Measurements from ENCODE around the gene ADCYAP1R1. TPM values are rescaled to one million over a fixed set of nuclear protein-coding genes. Genes with fewer than 3 reads are reported as not detected.

Gene ADCYAP1R1
- total RNA-seq, 1 experiment from 2014 or later: not detected

- in situ Hi-C loops (cut with HindIII; ENCODE audit: low pct_unique_long_range_greater_than_20kb, low sequenced_read_pairs): no loop called here
- DNase-seq (ENCODE audit: low read depth, low spot score): no peak
Observed at GRCh38 chr7:31096198-31096876, 44.2 kb downstream of the ADCYAP1R1 start.

GRCh38 chr7:31096877-31097258 lies 44.8 kb downstream of the ADCYAP1R1 start:
- no peak for DNase-seq (ENCODE audit: low read depth, low spot score)
- in situ Hi-C loops (cut with HindIII; ENCODE audit: low pct_unique_long_range_greater_than_20kb, low sequenced_read_pairs): no loop called here

GRCh38 chr7:31098642-31099360 lies 46.7 kb downstream of the ADCYAP1R1 start:
- no peak for DNase-seq (ENCODE audit: low read depth, low spot score)
- in situ Hi-C loops (cut with HindIII; ENCODE audit: low pct_unique_long_range_greater_than_20kb, low sequenced_read_pairs): no loop called here

- no peak for DNase-seq (ENCODE audit: low read depth, low spot score)
- in situ Hi-C loops (cut with HindIII; ENCODE audit: low pct_unique_long_range_greater_than_20kb, low sequenced_read_pairs): no loop called here
Observed at GRCh38 chr7:31099451-31100444, 47.6 kb downstream of the ADCYAP1R1 start.

GRCh38 chr7:31100445-31100844 lies 48.3 kb downstream of the ADCYAP1R1 start:
- no peak for DNase-seq (ENCODE audit: low read depth, low spot score)

GRCh38 chr7:31100871-31101270 lies 48.8 kb downstream of the ADCYAP1R1 start:
- DNase-seq (ENCODE audit: low read depth, low spot score): no peak

More at GRCh38 chr7:31100445-31100844, 48.3 kb downstream of the ADCYAP1R1 start:
- in situ Hi-C loops (cut with HindIII; ENCODE audit: low pct_unique_long_range_greater_than_20kb, low sequenced_read_pairs): no loop called here

GRCh38 chr7:31101544-31101943 lies 49.4 kb downstream of the ADCYAP1R1 start:
- no peak for DNase-seq (ENCODE audit: low read depth, low spot score)

More at GRCh38 chr7:31100871-31101270, 48.8 kb downstream of the ADCYAP1R1 start:
- in situ Hi-C loops (cut with HindIII; ENCODE audit: low pct_unique_long_range_greater_than_20kb, low sequenced_read_pairs): no loop called here

GRCh38 chr7:31102151-31102972 lies 50.3 kb downstream of the ADCYAP1R1 start:
- in situ Hi-C loops (cut with HindIII; ENCODE audit: low pct_unique_long_range_greater_than_20kb, low sequenced_read_pairs): no loop called here
- no peak for DNase-seq (ENCODE audit: low read depth, low spot score)

More at GRCh38 chr7:31101544-31101943, 49.4 kb downstream of the ADCYAP1R1 start:
- in situ Hi-C loops (cut with HindIII; ENCODE audit: low pct_unique_long_range_greater_than_20kb, low sequenced_read_pairs): no loop called here

GRCh38 chr7:31102973-31103850 lies 51.1 kb downstream of the ADCYAP1R1 start:
- in situ Hi-C loops (cut with HindIII; ENCODE audit: low pct_unique_long_range_greater_than_20kb, low sequenced_read_pairs): no loop called here
- DNase-seq (ENCODE audit: low read depth, low spot score): no peak

- no peak for DNase-seq (ENCODE audit: low read depth, low spot score)
- in situ Hi-C loops (cut with HindIII; ENCODE audit: low pct_unique_long_range_greater_than_20kb, low sequenced_read_pairs): no loop called here
Observed at GRCh38 chr7:31104361-31105255, 52.5 kb downstream of the ADCYAP1R1 start.

GRCh38 chr7:31105256-31105950 lies 53.3 kb downstream of the ADCYAP1R1 start:
- no peak for DNase-seq (ENCODE audit: low read depth, low spot score)
- in situ Hi-C loops (cut with HindIII; ENCODE audit: low pct_unique_long_range_greater_than_20kb, low sequenced_read_pairs): no loop called here

GRCh38 chr7:31106303-31107105 lies 54.4 kb downstream of the ADCYAP1R1 start:
- in situ Hi-C loops (cut with HindIII; ENCODE audit: low pct_unique_long_range_greater_than_20kb, low sequenced_read_pairs): no loop called here
- DNase-seq (ENCODE audit: low read depth, low spot score): no peak

GRCh38 chr7:31107106-31108090 lies 55.3 kb downstream of the ADCYAP1R1 start:
- DNase-seq (ENCODE audit: low read depth, low spot score): no peak
- in situ Hi-C loops (cut with HindIII; ENCODE audit: low pct_unique_long_range_greater_than_20kb, low sequenced_read_pairs): no loop called here

Data from SK-MEL-5 (cell line).